Measurements from ENCODE around the gene NYAP1.
"Not testable (repeated sequence)": the region's sequence is repeated elsewhere in the genome, so short reads cannot be mapped to it uniquely, and the experiment has no call there.

Gene NYAP1

DNA sequence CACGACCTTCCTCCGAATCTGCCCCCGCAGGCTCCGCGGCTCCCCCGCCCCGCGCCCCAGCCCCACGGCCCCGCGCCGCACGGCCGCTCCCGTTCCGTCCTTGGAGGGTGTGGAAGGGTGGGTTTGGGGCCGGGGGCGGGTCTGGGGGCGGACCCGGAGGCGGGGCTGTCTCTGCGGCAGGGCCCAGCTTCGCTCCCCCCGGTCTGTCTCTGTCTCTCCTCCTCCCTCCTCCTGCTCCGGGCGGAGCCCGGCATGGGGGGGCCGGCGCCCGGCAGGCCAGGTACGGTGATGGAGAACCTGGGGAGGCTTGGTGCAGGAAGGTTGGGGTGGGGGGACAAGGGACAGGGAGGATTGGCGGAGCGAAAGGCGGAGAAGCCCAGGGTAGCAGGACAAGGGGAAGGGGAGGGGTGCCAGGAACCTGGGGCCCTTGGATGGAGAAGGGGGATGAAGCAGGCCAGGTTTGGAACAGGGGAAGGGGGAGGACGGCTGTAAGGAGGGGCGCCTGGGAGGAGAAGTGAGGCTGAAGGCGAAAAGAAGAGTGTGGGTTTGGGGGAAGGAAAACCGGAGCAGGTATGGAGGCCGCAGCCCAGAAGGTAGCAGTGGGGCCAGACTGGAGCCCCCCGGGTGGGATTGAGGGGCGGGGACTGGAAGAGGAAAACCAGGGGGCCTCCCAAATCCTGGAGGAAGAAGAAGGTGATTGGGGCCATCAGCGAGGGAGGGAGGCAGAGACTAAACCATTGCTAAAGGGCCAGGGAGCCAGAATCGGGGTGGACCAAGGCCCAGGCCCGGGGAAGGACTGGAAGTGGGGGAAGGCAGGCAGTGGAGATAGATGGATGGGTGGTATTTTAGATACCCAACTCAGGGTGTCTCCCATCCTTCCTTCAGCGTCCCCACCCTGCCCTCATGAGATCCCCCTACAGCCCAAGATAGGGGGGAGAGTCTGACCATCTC, at the start of gene NYAP1:
TSS of gene NYAP1 (plus strand) at position 206 of the 951 bp plus-strand sequence. CDS start 1,385 bp downstream, outside the sequence.
- no peak for DNase-seq

DNA sequence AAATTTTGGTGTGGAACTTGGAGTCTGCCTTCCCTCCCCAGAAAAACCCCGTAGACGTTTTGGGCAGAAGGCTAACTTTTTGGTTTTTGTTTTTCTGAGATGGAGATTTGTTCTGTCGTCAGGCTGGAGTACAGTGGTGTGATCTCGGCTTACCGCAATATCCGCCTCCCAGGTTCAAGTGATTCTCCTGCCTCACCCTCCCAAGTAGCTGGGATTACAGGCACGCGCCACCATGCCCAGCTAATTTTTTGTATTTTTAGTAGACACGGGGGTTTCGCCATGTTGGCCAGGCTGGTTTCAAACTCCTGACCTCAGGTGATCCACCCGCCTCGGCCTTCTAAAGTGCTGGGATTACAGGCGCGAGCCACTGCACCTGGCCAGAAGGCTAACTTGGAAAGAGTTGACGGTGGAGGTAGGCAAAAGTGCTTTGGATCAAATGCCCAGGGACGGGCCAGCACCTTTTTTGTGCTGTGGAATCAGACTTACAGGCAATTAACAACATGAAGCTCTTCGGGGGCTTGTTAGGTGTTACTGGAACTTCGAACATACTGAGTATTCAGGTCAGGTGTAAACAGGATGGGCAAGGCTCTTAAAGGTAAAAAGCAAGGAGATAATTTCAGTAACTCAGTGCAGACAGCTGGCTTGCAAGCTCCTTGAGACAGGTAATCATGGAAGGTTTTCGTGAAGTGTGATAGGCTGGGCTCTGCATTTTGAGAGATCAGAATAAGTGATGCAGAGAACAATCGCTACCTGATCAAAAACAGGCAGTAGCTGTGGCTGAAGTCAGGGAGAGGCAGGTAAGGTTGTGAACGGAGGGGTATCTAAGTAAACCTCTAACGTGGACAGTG, 49.2 kb upstream of the NYAP1 start:
- no peak for DNase-seq

DNA sequence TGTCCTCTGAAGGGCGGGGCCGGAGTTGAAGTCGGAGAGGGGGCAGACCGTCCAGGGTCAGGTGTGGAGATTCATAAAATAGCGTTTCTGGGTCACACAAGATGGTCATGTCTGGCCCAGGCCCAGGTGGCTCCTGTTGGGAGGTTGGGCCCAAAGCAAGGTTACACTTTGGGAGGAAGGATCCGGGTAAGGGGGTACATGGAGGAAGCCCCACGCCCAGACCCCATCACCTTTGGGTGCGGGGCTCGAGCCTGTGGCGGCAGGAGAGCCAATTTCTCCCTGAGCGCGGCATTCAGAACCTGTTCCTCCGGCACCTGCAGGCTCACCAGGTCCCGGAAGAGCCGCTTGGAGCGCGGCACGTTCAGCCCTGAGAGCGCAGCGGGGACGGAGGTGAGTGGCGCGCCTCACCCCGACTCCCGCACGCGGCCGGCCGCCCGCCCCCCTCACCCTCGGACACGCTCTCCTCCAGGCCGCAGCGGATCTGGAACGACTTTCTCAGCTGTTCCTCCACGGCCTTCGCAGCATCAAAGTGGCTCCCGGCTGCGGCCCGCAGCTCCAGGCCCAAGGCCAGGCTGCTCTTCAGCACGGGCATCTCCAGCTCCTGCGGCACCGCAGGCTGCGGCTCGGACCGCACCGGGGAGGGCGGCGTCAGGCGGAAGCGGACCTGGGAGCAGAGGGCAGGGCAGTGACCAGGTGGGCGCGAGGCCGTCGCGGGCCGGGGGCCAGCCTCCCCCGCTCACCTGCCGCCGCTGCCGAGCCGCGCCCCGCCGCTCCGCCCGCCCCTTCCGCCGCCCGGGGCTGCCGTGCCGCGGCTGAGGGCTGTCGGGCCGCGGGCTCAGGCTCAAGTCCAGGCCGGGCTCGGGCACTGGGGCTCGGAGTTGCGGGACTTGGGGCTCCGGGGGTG, 48.1 kb upstream of the NYAP1 start:
- DNase-seq, result no peak

DNA sequence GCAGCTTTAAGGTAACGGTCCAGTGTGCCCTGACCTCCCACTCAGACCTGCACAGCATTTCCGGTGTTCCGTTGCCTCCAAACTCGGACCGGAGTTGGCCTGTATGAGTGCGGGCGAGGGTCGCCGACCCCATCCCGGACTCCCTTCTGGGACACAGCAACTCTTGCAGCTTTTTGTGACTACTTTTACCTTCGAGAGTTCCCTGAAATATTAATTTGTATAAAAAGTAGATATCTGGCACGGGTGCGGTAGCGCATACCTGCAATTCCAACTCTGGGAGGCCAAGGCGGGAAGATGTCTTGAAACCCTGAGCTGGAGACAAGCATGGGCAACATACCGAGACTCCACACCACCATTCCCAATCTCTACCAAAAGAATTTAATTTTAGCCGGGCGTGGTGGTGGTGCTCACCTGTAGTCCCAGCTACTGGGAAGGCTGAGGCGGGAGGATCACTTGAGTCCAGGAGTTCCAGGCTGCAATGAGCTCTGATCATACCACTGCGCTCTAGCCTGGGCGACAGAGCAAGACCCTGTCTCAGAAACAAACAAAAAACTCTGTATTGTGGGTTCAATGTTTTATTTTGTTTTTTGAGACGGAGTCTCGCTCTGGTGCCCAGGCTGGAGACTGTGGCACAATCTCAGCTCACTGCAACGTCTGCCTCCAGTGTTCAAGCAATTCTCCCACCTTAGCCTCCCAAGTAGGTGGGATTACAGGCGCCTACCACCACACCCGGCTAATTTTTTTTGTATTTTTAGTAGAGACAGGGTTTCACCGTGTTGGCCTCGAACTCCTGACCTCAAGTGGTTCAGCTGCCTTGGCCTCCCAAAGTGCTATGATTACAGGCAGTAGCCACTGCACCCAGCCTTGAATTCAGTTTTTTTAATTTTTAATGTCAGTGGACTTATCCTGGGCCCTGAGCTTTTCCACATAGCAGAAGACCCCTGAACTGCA, 46.3 kb upstream of the NYAP1 start:
- DNase-seq, result no peak

DNA sequence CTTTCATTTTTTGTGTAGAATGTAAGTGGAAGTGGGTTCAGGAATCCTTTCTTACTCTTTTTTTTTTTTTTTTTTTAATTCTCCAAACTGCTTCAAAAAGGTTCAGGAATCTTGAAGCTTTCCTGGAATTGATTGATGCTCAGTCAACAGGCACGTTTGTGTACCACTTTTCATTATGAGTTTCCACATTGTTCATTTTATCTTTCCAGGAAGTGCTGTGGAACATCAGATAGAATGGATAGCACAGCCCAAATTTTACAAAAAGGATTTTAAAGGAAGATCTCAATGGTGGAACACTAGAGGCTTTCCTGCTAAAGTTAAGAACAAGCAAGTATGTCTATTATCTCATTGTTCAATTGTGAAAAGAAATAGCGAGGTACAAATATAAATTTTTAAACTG, 45.6 kb upstream of the NYAP1 start:
- no peak for DNase-seq

DNA sequence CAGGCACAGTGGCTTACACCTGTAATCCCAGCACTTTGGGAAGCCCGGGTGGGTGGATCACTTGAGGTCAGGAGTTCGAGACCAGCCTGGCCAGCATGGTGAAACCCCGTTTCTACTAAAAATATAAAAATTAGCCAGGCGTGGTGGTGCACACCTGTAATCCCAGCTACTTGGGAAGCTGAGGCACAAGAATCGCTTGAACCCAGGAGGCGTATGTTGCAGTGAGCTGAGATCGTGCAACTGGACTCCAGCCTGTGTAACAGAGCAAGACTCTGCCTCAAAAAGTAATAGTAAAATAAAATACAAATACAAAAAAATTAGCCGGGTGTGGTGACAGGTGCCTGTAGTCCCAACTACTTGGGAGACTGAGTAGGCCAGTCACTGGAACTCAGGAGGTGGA, 45.0 kb upstream of the NYAP1 start:
- not testable (repeated sequence) for DNase-seq

DNA sequence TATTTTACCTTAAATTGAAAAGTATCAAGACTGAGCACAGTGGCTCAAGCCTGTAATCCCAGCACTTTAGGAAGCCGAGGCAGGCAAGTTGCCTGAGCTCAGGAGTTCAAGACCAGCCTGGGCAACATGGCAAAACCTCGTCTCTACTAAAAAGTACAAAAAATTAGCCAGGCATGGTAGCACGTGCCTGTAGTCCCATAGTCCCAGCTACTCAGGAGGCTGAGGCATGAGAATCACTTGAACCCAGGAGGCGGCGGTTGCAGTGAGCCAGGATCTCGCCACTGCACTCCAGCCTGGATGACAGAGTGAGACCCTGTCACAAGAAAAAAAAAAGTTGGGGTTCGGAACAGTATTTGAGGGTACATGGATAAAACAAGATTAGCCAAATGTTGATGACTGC, 44.5 kb upstream of the NYAP1 start:
- not testable (repeated sequence) for DNase-seq

DNA sequence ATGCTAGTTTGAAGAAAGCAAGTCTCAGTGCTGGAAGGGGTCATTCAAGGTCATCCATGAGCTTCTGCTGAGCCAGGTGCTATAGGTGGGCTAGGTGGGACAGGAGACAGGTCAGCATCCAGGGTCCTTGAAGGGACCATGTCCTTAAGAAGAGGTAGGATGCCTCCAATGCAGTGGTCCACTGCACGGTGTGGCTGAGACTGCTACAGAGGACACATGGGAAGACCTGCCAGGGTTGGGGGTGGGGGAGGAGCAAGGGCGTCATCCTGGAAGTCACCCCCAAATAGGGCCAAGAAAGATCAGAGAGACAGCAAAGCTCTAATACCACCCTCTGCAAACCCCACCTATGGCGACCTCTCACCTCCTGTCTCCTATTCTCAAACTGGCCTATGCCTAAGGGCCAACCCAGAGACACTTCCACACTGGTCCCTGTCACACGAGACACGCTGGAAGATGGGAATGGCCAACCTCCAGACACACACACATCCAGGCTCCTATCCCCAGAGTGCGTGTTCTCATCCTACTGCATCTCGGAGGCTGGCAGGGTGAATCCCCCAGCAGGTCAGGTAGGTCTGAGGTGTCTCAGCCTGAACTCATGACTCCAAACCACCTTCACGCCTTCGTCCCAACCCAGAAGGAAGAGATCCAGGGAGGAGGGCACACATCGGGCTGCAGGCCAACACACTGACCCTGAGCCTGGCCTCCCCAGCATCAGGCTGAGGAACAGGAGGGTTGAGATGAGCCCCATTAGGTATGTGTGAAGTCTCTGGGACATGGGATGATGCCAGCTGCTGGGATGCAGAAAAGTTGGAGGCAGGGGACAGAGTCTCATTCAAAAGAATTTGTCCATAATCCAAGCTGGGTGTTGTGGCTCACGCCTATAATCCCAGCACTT, 41.8 kb upstream of the NYAP1 start:
- DNase-seq, result no peak

DNA sequence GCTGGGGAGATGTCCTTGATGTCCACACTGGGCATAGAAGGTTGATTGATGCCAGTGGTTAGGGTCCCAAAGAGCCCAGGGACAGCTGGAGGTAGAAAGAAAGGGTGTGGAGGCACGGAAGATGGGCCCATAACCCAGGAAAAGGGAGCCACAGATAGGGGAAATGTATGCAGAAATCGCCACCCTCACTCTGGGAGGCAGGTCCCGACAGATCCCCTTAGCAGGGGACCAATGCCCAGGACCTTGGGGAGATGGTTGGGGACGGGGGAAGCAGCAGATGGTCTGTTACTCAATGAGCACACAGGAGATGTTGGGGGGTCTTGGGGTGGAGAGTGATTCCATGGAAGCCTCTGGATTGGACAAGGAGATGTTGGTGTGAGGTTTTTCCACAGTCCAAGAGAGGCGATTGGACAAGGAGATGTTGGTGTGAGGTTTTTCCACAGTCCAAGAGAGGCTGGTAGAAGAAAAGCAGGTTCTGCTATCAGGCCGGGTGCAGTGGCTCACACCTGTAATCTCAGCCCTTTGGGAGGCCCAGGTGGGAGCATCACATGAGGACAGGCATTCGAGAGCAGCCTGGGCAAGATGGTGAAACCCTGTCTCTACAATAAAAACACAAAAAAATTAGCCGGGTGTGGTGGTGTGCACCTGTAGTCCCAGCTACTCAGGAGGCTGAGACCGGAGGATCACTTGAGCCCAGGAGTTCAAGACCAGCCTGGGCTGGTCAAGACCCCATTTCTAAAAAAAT, 40.5 kb upstream of the NYAP1 start:
- DNase-seq, result no peak

DNA sequence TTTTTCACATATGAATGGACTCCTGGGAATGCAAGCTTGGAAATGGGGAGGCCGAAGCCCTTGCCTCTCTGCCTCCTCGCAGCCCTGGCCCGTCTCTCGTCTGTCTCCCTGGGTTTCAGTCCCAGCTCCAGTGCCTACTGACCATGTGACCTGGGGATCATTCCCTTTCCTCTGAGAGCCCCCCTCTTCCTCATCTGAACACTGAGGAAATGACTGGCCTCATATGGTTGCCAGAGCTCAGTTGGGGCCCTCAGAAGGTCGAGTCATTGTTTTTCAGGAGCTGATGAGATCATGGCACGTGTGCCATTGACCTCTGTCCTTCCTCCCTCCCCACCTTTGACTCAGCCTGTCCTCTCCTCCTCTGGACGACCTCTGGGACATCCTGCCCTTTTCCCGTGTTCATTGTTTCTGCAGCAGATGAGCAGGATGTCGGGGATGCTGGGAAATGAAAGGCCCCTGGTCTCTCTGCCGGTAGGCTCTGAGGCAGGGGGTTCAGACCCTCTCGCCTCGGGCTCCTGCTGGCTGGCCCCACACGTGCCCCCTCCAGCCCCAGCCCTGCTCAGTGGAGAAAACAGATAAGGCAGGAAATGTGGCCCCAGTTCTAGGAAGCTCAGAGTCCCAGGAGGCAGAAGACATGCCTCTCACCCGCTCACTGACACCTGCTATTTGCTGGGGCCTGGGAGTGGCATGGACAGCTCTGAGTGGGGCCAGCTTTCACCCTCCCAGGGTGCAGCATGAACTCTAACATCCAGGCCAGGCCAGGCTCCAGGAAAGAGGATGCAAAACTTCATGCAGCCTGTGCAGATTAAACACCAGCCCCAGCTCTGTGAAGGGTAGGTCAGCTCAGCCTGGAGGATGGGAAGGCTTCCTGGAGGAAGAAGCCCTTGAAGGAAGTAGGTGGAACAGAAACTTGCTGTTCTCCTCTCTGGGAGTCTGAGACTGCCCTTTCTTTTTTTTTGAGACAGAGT, 39.1 kb upstream of the NYAP1 start:
- no peak for DNase-seq

DNA sequence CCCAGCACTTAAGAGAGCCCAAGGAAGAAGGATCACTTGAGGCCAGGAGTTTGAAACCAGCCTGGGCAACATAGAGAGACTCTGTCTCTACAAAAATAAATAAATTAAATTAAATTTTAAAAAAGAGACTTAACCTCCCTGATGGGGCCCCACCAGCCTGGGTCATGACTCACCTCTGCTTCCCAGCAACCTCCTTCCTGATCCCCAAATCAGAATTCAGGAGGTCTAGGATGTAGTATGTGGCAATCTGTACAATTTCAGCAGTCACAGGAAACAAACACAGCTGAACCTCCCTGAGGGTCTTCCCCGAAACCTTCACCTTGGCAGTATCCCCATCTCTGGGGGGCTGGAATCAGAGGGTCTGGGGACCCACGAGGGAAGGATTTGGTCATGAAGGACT, 37.7 kb upstream of the NYAP1 start:
- DNase-seq, result no peak

DNA sequence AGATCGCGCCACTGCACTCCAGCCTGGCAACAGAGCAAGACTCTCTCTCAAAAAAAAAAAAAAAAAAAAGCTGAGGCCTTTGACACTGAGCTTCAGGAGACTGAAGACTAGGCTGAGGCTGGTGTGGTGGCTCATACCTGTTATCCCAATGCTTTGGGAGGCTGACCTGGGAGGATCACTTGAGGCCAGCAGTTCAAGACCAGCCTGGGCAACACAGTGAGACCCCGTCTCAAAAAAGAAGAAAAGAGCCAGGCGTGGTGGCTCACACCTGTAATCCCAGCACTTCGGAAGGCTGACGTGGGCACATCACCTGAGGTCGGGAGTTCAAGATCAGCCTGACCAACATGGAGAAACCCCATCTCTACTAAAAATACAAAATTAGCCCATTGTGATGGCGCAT, 36.4 kb upstream of the NYAP1 start:
- not testable (repeated sequence) for DNase-seq

DNA sequence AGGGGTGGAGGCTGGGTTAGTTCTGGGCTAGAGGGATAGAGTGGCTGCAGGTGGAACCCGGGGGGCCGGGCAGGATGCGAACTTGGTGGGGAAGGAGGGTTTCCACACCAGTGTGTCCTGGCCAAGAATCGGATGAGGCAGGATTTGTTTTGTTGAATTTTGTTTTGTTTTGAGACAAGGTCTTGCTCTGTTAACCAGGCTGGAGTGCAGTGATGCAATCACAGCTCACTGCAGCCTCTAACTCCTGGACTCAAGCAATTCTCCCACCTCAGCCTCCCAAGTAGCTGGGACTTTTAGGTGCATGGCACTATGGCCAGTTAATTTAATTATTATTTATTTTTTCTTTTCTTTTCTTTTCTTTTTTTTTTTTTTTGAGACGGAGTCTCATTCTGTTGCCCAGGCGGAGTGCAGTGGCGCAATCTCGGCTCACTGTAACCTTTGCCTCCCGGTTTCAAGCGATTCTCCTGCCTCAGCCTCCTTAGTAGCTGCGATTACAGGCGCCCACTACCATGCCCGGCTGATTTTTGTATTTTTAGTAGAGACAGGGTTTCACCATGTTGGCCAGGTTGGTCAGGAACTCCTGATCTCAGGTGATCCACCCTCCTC, 34.4 kb upstream of the NYAP1 start:
- DNase-seq, result no peak

DNA sequence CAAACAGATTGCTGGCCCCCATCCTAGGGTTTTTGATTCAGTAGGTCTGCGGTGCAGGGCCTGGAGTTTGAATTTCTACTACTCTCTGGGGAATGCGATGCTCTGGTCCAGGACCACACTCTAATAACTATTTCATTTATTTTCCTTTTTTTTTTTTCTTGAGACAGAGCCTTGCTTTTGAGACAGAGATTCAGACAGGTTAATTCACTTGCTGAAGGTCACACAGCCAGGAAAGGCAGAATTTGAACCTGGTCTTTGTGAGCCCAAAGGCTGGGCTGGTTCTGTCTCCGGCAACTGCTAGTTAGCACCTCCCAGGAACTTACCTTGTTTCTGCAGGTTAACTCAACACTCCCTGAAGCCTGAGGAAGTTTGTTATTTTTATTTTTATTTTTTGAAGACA, 31.2 kb upstream of the NYAP1 start:
- no peak for DNase-seq

DNA sequence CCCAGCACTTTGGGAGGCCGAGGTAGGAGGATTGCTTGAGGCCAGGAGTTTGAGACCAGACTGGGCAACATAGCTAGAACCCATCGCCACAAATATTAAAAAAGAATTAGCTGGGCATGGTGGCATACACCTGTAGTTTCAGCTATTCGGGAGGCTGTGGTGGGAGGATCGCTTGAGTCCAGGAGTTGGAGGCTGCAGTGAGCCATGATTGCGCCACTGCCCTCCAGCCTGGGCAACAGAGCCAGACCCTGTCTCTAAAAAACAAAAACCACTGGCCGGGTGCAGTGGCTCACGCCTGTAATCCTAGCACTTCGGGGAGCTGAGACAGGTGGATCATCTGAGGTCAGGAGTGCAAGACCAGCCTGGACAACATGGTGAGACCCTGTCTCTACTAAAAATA, 29.9 kb upstream of the NYAP1 start:
- not testable (repeated sequence) for DNase-seq

DNA sequence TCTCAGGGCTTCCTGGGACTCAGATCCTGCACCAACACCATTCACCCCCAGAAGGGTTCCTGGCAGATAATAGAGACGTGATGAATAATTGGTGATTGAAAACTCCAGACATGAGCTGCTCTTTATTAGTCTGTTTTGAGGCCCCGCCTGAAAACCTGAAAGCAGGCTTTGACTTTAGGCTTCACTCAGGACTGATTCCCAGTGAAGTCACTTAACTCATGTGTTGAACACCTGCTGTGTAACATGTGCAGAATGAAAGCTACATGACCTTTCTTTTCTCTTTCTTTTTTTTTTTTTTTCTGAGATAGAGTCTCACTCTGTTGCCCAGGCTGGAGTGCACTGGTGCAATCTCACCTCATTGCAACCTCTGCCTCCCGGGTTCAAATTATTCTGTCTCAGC, 28.5 kb upstream of the NYAP1 start:
- no peak for DNase-seq

DNA sequence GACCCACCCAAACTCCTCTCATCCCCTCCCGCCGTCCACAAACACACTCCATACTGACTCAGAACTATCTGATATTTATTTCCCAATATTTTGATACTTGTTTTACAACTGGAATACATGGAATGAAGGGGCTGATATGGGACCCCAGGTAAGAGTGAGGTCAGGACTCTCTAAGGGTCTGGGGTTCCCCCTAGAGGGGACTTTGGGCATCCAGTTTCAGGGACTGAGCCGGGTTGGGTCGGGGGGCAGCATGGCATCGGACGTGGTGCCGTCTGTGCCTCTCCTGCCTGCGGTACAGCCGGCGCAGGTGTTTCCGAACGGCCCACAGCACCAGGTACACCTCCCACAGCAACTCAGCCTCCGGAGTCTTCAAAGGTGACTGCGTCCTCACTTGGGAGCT, 27.2 kb upstream of the NYAP1 start:
- no peak for DNase-seq

DNA sequence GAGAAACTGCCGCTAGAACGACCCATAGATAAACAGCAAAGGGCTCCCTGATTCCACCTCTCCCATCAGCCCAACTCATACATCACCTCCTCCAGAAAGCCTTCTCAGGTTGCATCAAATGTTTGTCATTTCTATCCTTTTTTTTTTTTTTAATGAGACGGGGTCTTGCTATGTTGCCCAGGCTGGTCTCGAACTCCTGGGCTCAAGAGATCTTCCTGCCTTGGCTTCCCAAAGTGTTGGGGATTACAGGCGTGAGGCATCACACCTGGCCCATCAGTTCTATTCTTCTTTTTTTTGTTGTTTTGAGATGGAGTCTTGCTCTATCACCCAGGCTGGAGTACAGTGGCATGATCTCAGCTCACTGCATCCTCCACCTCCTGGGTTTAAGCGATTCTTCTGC, 26.7 kb upstream of the NYAP1 start:
- no peak for DNase-seq

Data from SHP77 treated with DMSO at 0.1 percent for 48 hours (cell line).